ENCODE data around the gene LILRA2. TPM values are rescaled to one million over a fixed set of nuclear protein-coding genes. Genes with fewer than 3 reads are reported as not detected.

Gene LILRA2
- total and polyA plus RNA-seq, 2 experiments from 2014 or later: not detected

GRCh38 chr19:54608205-54608604, 34.6 kb downstream of the LILRA2 start (continued):
- TF ChIP-seq ZNF462 (CRISPR knock-in tag; IDR thresholded peaks at IDR 0.05): no peak
- no peak for TF ChIP-seq ZNF331 (CRISPR knock-in tag; IDR thresholded peaks at IDR 0.05; ENCODE audit: low read depth)
- no peak for TF ChIP-seq ETS1 (IDR thresholded peaks at IDR 0.05)
- no peak for TF ChIP-seq EZH2phosphoT487 (IDR thresholded peaks at IDR 0.05; ENCODE audit: unreplicated experiment)
- no peak for TF ChIP-seq POLR2AphosphoS5 (IDR thresholded peaks at IDR 0.05; ENCODE audit: low read depth)

GRCh38 chr19:54608792-54609191, 35.2 kb downstream of the LILRA2 start:
- Mint-ChIP-seq H3K4me3 (no peak overlapping the region), H3K27ac (no peak overlapping the region), H3K27me3 (ENCODE audit: insufficient read depth, low read depth, poor library complexity) (peaks cover 2% of the 10 kb centered on the region), H3K36me3 (ENCODE audit: low read depth) (peaks cover 29% of the 10 kb centered on the region), H3K4me1 (no peaks in the 10 kb centered on the region), H3K9me3 (peaks cover 98% of the 10 kb centered on the region)
- Histone ChIP-seq H4K20me1 (replicated peaks; ENCODE audit: insufficient read depth) (no peaks in the 10 kb centered on the region), H3K27ac (ENCODE audit: low read depth) (no peak overlapping the region), H3K4me1 (ENCODE audit: insufficient read depth) (no peaks in the 10 kb centered on the region), H3F3A (replicated peaks; ENCODE audit: low read depth) (no peaks in the 10 kb centered on the region), H3K27me3 (ENCODE audit: insufficient read depth) (no peaks in the 10 kb centered on the region), H3K79me2 (replicated peaks; ENCODE audit: insufficient read depth) (no peaks in the 10 kb centered on the region), H2AFZ (no peak overlapping the region), H3K4me2 (no peak overlapping the region), H3K36me3 (ENCODE audit: insufficient read depth) (peaks cover 7% of the 10 kb centered on the region), H3K9me2 (ENCODE audit: insufficient read depth) (no peaks in the 10 kb centered on the region), H3K4me3 (no peak overlapping the region)
- ATAC-seq (no peak), DNase-seq (ENCODE audit: low spot score) (no peak)
- TF ChIP-seq EZH2 (IDR thresholded peaks at IDR 0.05; ENCODE audit: low read depth, unreplicated experiment) (no peak), CREB1 (CRISPR knock-in tag; IDR thresholded peaks at IDR 0.05; ENCODE audit: low read depth) (no peak), ZNF114 (CRISPR knock-in tag; IDR thresholded peaks at IDR 0.05) (no peak), ZNF331 (CRISPR knock-in tag; IDR thresholded peaks at IDR 0.05; ENCODE audit: low read depth) (no peak), ETS1 (IDR thresholded peaks at IDR 0.05) (no peak), EZH2phosphoT487 (IDR thresholded peaks at IDR 0.05; ENCODE audit: unreplicated experiment) (no peak), STAT1 (IDR thresholded peaks at IDR 0.05; ENCODE audit: unreplicated experiment) (no peak), JUNB (IDR thresholded peaks at IDR 0.05; ENCODE audit: unreplicated experiment) (no peak), POLR2AphosphoS5 (IDR thresholded peaks at IDR 0.05; ENCODE audit: low read depth) (no peak), NANOG (IDR thresholded peaks at IDR 0.05; ENCODE audit: borderline replicate concordance) (no peak)
- TF ChIP-seq, protein P1, sequence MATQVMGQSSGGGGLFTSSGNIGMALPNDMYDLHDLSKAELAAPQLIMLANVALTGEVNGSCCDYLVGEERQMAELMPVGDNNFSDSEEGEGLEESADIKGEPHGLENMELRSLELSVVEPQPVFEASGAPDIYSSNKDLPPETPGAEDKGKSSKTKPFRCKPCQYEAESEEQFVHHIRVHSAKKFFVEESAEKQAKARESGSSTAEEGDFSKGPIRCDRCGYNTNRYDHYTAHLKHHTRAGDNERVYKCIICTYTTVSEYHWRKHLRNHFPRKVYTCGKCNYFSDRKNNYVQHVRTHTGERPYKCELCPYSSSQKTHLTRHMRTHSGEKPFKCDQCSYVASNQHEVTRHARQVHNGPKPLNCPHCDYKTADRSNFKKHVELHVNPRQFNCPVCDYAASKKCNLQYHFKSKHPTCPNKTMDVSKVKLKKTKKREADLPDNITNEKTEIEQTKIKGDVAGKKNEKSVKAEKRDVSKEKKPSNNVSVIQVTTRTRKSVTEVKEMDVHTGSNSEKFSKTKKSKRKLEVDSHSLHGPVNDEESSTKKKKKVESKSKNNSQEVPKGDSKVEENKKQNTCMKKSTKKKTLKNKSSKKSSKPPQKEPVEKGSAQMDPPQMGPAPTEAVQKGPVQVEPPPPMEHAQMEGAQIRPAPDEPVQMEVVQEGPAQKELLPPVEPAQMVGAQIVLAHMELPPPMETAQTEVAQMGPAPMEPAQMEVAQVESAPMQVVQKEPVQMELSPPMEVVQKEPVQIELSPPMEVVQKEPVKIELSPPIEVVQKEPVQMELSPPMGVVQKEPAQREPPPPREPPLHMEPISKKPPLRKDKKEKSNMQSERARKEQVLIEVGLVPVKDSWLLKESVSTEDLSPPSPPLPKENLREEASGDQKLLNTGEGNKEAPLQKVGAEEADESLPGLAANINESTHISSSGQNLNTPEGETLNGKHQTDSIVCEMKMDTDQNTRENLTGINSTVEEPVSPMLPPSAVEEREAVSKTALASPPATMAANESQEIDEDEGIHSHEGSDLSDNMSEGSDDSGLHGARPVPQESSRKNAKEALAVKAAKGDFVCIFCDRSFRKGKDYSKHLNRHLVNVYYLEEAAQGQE (IDR thresholded peaks at IDR 0.05; ENCODE audit: unreplicated experiment): no peak
